HG02763 (cell line): ENCODE results near the gene OR2T10.
A peak's percentile ranks its signal among the peaks of the same experiment; 100 is the strongest.
"Not testable (repeated sequence)": the region's sequence is repeated elsewhere in the genome, so short reads cannot be mapped to it uniquely, and the experiment has no call there.

Source experiments
- ATAC-seq: cut with Tn5 transposase; IDR thresholded peaks from one replicate; pipeline ENCODE4 v1.9.1; 2021; ENCODE audit warnings: mild to moderate bottlenecking, moderate library complexity; ENCODE audit not compliant: unreplicated experiment

The OR2T10 gene, protein sequence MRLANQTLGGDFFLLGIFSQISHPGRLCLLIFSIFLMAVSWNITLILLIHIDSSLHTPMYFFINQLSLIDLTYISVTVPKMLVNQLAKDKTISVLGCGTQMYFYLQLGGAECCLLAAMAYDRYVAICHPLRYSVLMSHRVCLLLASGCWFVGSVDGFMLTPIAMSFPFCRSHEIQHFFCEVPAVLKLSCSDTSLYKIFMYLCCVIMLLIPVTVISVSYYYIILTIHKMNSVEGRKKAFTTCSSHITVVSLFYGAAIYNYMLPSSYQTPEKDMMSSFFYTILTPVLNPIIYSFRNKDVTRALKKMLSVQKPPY

DNA sequence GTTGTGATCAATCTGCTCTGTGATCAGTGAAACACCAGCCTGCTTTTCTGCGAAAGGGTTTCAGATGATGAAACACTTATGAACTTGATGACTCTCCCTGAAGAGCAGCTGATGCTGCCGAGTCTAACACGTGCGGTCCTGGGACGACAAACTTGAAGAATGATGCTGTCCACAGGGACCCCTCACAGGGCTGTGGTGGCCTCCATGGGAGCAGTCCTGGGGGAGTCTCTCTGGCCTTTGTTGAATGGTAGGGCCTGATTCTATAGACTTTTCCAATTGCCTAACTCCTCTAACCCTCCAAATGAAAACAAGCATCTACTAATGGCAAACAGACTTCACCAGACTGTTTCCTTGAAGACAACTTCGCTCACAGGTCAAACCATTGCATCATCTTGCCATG, at the start of gene OR2T10:
Gene OR2T10 (minus strand): TSS at position 112 of the 400 bp plus-strand sequence. CDS start 3,932 bp downstream, outside the sequence.
- ATAC-seq: no peak

DNA sequence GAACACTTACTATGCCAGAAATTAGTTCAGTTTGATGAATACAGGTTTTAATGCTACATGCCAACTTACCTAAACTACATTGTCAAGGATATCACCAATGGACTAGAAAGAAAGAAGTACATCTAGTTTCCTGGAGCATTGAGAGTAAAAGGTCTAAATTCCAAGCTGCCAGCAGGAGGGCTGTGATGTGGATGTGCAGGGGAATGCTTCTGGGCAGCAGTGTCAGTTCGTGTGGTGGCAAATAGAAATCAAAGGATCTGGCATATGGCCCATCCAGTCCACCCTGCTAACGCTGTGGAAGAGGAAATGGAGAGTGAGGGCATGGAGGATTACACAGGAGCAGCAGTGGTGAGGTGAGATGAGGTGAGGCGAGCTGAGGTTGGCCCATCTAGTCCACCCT, 47.7 kb upstream of the OR2T10 start, which contains the start of gene OR2T35:
Gene OR2T35 (minus strand): TSS at position 101 of the 400 bp plus-strand sequence. CDS start 6,020 bp downstream, outside the sequence.
- not testable (repeated sequence) for ATAC-seq

DNA sequence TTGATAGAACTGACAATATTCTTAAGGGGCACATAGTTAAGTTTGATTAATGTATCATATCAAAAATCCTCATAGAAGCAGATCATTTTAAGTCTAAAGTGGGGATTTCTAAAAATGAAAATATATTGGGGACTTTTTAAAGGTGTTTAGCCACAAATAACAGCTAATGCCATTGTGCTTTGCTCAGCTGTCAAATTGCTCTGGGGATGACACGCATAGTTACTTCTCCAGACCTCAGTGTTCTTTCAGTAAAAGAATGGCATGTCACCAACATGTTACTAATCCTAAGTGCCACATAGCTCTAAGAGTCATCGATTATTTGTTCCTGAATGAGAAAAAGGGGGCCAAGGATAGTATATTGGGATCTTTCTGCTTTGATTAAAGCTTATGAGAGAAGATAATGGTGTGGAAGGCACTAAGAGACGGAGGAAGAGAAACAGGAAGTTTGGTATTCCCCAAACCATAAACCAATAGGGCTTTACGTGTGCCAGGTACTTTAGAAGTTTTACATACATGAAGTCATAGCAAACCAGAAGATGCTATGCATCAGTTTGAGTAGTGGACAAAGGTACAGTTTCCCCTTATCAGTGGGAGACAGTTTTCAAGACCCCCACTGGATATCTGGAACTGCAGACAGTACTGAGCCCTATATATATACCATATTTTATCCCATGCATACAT, 45.6 kb upstream of the OR2T10 start:
- ATAC-seq: peak; percentile 66

DNA sequence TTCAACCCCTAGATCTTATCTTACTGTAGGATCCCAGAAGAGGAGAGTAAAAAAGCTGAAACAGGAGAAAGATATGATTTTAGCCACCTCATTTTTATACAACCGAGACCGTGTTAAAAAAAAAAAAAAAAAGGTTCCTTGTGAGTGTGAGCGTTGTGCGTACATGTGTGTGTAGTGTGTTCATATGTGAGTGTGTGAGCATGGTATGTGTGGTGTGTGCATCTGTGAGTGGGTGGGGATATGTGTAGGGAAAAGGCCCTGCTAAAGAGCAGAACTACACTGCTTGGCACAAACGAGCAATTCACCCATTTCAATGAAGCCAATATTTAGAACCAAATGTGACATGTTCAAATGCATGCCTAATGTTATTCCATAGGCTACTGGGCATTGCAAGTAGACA, 44.1 kb upstream of the OR2T10 start:
- not testable (repeated sequence) for ATAC-seq

DNA sequence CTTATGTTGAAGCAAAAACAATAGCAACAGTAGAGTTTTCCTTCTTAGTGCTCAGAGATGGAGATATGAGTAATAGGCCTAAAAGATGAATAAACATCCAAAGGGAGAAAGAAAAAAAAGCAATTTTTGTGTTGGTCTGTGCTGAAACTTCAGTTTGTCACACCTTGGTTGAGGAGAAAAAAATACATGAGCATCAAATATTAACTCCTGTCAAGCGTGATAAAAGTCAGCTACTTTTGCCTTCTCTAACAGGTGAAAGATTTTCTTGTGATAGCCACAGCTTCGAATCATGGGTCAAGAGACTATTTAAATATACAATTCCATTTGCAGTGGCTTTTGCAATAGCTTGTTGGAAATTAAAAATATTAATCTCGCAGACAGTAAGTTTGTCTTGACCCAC, 43.4 kb upstream of the OR2T10 start:
- peak; percentile 40 for ATAC-seq

DNA sequence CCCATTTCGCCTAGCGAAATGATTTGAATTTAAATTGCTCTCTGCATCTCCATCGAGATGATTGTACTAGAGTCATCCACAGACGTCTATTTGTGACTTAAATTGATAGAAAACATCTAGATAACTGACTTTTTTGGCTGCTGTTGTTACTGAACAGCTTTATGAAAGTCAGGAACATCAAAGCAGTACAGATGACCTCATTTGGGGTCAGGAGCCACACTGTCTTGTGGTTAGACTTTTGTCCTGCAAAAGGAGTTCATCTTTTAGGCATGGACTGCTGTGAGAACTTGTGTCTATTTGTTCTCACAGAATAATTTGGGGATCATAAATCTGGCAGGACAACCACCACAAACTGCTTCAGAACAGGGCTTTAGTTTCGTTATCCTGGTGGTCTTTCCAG, 42.2 kb upstream of the OR2T10 start:
- ATAC-seq: not testable (repeated sequence)

DNA sequence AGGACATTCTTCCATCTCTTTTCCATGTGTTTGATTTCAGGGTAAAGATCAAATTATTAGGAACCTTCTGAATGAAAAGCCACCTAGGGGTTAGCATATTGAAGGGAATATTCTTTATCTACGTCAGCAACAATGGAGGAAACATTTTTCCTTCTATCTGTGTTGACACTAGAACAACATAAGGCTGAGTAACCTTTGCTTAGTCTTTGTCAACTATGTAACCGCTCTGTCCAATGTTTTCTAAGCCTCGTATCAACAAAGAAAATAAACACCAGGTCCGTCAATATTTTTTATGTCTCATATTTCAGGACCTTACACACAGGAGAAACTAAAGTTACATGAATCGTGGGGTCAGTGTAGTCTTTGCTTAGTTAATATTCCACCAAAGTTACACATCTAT, 39.1 kb upstream of the OR2T10 start:
- ATAC-seq: not testable (repeated sequence)

DNA sequence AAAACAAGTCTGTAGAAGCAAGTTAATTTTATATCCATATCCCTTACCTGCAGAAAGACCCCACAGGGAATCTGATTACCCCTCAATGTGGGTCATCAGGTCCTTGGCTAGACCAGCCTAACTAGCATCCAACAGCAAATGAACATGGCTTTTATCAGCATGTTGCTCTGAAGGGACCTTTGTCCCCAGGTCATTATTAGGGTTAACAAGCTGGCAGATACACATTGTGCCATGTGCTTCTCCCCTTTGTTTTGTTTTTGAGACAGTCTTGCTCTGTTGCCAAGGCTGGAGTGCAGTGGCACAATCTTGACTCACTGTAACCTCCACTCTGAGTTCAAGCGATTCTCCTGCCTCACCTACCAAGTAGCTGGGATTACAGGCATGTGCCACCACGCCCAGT, 37.5 kb upstream of the OR2T10 start, which contains the start of gene OR2T11:
Gene OR2T11 (minus strand): TSS at position 101 of the 400 bp plus-strand sequence. CDS start 7,963 bp downstream, outside the sequence.
- ATAC-seq: not testable (repeated sequence)

DNA sequence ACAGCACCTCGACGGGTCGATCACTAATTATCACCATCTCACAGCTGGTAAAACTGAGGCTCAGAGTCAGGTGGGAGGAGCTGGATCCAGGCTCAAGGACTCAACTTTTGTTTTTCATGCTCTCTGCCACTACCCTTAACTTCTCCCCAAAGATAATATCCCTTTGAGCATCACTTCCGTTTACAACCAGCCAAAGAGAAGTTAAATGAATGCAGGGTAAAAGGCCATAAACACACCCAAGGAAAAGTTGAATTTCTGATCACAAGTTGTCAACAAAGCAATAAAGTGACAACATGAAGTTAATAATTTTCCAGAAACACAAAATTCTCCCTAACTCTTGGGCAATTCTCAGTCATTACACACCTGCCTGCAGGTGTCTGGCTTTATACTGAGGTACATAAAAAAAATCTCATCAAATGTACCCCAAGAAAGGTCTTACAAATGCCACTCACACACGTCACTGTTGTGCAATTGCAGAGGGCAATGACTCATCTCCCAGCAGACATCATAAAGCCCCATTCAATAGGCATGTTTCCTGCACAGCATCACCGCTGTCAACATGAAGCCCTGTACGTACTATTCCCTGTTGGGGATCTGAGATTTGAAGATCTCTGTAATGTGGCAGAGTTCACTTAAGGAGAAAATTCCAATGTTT, 34.0 kb upstream of the OR2T10 start:
- no peak for ATAC-seq

DNA sequence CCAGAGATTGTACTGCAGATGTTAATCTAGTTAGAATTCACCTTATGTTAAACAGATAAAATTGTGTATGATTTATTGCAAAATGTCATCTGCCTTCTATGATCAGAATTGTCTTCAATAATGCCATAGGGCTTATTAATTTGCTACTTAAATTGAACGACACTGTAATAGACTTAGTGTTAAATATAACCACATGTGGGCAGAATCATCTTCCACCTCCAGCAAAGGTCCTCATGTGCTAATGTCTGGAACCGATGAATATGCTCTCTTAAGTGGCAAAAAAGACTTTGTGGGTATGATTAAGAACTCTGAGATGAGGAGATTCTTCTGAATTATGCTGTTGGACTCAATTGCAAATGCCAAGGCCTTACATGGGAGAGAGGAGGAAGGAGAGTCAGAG, 33.1 kb upstream of the OR2T10 start:
- ATAC-seq: no peak

DNA sequence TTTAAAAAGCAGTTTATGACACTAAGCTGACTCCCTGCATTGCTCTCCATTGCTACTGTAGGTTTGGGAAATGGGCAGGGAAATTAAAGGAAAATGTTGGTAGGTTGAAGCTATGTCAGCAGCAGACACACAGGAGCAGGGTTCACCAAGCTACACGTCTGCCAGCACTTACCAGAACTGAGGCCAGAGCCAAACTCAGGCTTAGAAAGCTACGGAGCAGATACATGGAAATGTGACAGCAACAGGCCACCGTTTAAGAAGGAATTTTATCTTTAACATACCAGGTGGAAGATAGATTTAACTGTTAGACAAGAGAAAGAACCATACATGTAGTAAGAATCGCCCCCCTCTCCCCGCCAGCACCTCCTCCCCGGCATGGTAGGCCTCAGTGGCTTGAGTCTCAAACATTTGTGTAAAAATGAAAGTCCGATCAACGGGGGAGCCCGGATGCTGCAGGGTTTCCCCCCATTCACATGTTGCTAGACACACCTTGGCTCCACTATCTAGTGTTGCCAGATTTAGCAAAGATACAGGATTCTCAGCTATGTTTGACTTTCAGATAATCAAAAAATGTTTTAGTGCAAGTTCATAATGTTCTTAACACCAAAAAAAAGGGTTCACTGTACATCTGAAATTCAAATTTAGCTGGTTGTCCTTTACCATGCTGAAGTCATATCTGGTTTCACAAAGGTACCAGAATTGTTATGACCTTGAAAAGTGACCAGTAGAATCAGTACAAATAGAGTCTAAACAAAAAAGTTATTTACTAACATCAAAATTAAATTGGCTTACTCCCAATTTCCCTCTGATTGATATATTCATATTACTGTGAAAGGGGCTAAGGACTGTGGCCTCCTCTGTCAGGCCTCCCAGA, 30.7 kb upstream of the OR2T10 start:
- ATAC-seq: peak; percentile 63

DNA sequence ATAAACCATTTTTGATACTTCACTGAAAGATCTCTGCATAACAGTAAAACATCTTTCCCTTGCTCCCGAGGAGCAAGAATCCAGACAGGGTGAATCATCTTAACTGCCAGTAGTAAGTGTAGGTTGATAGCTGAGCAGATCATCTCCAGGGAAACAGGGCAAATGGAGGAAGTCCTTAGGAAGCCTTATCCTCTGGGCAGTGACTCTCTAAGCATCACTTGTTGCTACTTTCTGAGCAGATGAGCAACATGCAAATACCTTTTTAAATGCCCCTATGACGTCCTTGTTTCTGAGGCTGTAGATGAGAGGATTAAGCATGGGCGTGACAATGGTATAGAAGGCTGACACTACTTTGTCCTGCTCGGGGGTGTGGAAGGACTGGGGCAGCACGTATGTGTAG, 28.5 kb upstream of the OR2T10 start:
- no peak for ATAC-seq

DNA sequence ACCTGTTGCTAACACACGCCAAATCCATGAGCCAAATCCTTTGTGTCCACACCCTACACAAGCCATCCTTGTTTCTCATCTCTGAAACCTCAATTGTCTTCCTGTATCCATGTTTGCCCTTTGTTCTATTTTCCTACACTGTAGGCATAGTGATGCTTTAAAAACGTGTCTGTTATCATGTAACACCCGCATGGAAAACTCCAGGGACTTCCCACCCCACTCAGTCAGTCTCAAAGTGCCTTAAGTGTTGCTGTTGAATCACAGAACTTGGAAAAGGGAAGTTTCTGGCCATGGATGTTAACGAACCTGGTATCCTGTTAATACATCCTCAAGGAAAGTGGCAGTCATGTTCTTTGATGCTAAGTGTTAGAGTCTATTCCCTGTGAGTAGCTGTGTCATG, 27.7 kb upstream of the OR2T10 start:
- no peak for ATAC-seq

DNA sequence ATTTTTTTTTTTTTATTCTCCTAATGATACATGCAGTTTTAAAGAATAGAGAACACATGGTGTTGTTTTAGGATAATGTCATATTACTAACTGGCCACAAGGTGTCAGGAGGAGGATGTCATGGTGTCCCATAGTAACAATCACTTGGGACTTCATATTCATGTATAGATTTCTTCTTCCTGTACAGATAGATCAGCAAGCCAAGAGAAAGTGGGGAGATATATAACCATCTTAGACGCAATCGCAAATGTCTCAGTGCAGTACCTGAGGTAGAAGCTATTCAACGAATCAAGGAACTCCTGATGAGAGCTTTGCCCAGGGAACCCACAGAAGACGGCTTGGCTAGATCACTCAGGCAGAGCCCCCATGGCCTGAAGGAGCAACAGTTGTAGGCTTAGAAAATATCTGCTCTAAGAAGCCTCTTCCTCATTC, 25.1 kb upstream of the OR2T10 start:
- peak; percentile 94 for ATAC-seq

DNA sequence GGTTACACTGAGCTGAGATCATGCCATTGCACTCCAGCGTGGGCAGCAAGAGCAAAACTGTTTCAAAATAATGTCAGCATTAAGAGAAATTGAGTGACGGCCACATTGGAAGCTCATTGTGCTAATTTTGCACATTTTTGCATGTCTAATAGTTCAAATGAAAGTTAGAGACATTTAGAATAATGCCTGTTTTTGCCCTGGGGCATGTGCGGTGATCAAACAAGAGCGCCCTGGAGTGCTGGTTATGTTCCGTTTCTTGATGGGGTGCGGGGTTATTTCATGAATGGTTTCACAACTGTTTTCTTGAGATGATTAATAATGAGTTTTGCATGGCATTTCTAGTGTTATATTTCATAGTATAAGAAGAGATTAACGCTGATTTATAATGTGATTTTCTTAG, 24.3 kb upstream of the OR2T10 start:
- no peak for ATAC-seq

DNA sequence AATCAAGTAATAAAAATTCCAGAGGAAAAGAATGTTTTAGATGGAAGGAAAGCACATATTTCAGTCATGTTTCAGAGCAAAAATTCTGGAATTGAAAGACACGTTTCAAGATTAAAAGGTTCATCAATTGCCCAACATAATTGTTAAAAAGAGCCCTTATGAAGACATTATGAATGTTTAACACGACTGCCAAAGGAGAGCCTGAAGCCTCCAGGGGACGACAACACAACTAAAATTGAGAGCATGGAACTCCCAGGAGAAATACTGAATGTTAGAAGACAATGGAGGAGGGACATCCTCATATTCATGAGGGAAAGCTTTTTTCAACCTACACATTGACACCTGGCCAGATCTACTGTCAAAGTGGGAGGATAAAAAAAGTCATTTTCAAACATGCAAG, 21.4 kb upstream of the OR2T10 start:
- ATAC-seq: no peak

DNA sequence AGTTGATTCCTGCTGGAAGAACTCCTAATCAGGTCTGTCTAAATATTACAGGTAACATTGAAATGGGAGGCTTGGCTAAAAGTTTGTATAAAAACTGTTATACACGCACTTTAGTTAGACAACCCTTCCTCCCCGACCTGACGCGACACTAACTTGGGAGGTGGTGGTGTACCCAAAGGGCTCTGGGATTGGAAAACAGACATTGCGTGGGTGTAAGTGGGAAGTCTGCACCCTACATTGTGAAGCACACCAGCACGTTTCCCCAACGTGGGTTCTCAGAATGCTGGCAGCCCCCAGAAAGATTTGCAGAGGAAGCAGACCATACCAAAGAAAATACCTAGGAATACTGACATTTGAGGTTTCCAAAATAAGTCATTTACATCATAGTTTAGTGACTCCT, 20.6 kb upstream of the OR2T10 start:
- no peak for ATAC-seq

DNA sequence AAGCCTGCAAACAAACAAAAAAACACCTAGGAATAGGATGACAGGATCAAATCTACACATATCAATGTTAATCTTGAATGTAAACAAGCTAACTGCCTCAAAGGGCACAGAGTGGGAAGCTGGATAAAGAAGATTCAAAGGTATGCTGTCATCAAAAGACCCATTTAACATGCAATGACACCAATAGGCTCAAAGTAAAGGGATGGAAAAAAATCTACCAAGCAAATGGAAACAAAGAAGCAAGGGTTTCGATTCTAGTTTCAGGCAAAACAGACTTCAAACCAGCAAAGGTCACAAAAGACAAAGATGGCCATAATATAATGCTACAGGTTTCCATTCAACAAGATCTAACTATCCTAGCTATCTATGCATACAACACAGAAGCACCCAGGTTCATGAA, 16.2 kb upstream of the OR2T10 start:
- ATAC-seq: no peak

DNA sequence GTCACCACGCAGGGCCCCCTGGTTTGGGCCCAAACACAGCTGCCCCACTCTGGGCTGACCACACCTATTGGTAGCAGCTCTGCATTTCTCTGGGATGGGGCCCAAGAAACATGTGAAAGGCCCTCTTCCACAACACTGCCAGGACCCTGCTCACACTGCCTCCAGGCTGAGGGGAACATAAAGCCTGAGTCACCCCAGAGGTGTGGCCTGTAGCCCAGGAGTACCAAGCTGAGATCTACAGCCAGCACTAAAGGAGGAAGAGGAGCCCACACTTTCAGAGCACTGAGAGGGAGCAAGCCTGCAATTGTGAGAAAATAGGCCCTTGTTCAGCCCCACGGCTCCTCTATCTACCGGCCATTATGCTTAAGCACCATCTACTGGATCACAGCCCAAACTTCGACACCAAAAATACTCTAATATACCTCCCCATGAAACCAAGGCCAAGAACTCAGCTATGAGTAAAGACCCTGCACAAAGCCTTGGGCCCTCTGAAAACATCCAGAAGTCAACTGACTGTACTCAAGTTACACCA, 14.4 kb upstream of the OR2T10 start:
- ATAC-seq: no peak

DNA sequence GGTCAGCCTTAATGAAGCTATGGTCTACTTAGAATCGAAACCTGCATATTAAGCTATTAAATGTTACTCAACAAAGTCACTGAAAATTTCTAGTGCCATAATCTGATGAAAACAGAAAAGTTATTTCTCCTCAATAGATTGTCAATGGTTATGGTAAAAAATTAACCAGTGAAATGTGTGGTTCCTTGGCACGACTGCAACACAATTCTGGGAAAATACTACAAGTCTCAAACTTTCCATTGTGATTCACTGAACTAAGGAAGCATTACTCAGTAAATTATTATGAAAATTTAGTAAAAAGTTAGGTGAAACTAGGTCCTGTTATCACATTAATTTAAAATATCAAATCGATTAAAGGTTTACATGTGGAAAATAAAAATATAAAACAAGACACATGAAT, 12.8 kb upstream of the OR2T10 start:
- ATAC-seq: no peak
